K562 (cell line): Measurements from ENCODE around the gene RPN1. TPM values are rescaled to one million over a fixed set of nuclear protein-coding genes. Genes with fewer than 3 reads are reported as not detected.

Source experiments
- CCNT2 ChIP-seq: IDR thresholded peaks from 2 replicates; pipeline ENCODE4 v1.6.1; 2011; ENCODE audit warnings: borderline replicate concordance, low read depth, mild to moderate bottlenecking, moderate library complexity, mixed read lengths, low read length; ENCODE audit not compliant: insufficient read length; ENCODE audit errors: extremely low read depth
- CHD7 ChIP-seq: fragments of 200-600 bp; sonication (generic); IDR thresholded peaks from one replicate; pipeline ENCODE4 v1.6.1; 2012; ENCODE audit warnings: mild to moderate bottlenecking, low read depth, low read length, inconsistent platforms
- SFPQ ChIP-seq: fragments of 200-400 bp; formaldehyde crosslinking; IDR thresholded peaks from 2 replicates; pipeline ENCODE4 v1.6.1; 2017; ENCODE audit warnings: mild to moderate bottlenecking, low read depth, low read length, moderate library complexity
- ZNF407 ChIP-seq: fragments of 450-650 bp; IDR thresholded peaks from 2 replicates; pipeline ENCODE4 v1.6.1; 2016; ENCODE audit warnings: low read depth
- ZNF764 ChIP-seq: fragments of 250-450 bp; sonication (Bioruptor Pico); IDR thresholded peaks from 2 replicates; pipeline ENCODE4 v1.4.0; 2020; ENCODE audit warnings: low read depth, mild to moderate bottlenecking, moderate library complexity
- polyA plus RNA-seq, 8 experiments: library from polyadenylated mRNA; depleted of rRNA in 4 of 8; stranded (reverse) in 5 of 8; unstranded in 3 of 8; fragments of >200 nt; fragmentation: Nextera tagmentation in 2 of 8; fragmentation: Illumina TruSeq in 1 of 8; extraction: Ambion mirVana in 2 of 8; extraction: Trizol in 1 of 8; gene quantifications; 2 replicates each; pipeline versions ENCODE4 v1.2.1 to v1.2.3, GENCODE V29; 2011 to 2014; ENCODE audit warnings: inconsistent platforms in 1 of 8, missing spikeins in 1 of 8
- total RNA-seq, 7 experiments: library from RNA; depleted of rRNA in 6 of 7; stranded (reverse); fragments of >200 nt in 6 of 7; fragmentation: Illumina TruSeq in 2 of 7; extraction: Trizol in 2 of 7; gene quantifications; 2 replicates each; pipeline versions ENCODE4 v1.2.1 to v1.2.3, GENCODE V29; 2011 to 2021; ENCODE audit warnings: low replicate concordance in 1 of 7

Gene RPN1
- total and polyA plus RNA-seq, 9 of the 15 experiments (the other 6 are each of a cell fraction or from before 2014, with no cell fraction given): 39.5 to 300 (median 148) TPM

GRCh38 chr3:128585189-128585588 is 65.4 kb downstream of the RPN1 start (continued):
- no peak for TF ChIP-seq CHD7
- no peak for TF ChIP-seq SFPQ
- no peak for TF ChIP-seq CCNT2
- TF ChIP-seq ZNF407: no peak
- TF ChIP-seq ZNF764 (CRISPR knock-in tag): no peak
